GM19239 (cell line): Measurements from ENCODE around the gene TTC23L.
"Not testable (repeated sequence)": the region's sequence is repeated elsewhere in the genome, so short reads cannot be mapped to it uniquely, and the experiment has no call there.

ENCODE experiments used
- DNase-seq: peaks from one replicate; pipeline ENCODE4 v3.0.0; 2011; ENCODE audit warnings: low spot score; ENCODE audit not compliant: insufficient read length
- FAIRE-seq: peaks from 2 replicates; lab custom pipeline; 2011; peaks lifted over from hg19 to GRCh38; lab: Jason Lieb, UNC

The TTC23L gene

DNA sequence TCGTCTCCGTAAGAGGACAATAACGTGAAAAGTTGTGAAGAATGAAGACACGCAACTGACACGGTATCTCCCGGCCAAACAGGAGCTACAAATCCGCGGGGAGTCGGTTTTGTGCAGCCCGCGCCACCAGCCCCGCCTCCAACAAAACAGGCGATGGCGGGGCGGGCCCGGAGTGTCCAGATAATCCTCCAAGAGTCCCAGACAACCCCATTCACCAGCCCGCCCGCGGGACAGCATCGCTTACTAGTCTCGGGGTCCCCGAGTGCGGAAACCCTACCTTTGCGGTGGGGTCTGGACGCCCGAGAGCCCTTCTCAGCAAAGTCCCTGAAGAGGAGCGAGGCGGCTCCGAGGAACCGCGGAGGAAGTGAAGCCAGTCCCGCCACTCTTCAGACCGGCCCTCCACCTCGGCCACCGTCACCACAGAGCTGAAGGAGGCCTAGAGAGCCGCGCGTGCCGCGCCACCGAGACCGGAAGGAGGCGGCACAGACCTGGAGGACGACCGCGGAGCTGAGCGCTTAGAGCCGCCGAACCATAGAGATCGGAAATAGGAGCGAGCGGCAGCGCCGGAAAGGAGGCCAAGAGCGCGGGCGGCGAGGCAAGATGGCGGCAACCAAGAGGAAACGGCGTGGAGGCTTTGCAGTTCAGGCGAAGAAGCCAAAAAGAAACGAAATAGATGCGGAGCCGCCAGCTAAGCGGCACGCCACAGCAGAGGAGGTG is 76.3 kb downstream of the TTC23L start, which contains the start of the genes BRIX1 and RAD1:
Gene BRIX1 (plus strand): TSS at position 573 of the 717 bp plus-strand sequence. CDS start 28 bp downstream, at position 601.
Gene RAD1 (minus strand): TSS at position 366 of the 717 bp plus-strand sequence. CDS start 612 bp downstream, outside the sequence.
- peak; percentile 94 for FAIRE-seq
- DNase-seq = peak; percentile 72

DNA sequence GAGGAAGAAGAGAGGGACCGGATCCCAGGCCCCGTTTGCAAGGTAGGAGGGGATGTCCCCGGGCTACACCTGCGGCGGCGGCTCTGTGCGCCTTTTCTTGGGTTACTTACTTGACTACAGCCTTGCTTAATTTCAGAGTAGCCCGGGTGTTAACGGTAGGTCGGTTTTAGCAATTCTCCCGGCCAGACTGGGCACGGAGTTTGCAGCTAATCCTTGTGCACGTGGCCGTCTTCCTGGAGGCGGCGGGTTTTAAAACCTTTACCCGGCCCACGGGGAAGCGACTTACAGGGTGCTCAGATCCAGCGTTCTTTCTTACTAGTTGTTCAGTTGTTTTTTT is 76.9 kb downstream of the TTC23L start:
- DNase-seq (no peak), FAIRE-seq (no peak)

DNA sequence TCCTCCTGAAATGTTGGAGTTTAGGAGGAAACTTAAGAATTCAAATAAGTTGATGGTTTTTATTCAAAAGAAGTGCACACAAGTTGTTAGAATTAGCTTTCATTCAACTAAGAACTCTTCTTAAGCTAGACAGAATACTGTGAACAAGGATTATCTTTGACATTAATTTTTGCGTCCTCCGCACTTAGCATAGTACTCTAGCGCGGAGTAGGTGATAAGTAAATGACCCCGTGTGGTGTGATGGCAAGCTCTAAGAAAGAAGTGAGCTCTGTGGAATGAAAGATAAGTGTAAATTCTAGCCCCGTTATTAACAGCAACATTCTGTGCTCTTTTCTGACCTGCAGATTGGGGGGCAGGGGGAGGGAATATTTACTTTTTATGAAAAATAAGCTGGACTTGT is 77.6 kb downstream of the TTC23L start:
- DNase-seq = no peak
- no peak for FAIRE-seq

DNA sequence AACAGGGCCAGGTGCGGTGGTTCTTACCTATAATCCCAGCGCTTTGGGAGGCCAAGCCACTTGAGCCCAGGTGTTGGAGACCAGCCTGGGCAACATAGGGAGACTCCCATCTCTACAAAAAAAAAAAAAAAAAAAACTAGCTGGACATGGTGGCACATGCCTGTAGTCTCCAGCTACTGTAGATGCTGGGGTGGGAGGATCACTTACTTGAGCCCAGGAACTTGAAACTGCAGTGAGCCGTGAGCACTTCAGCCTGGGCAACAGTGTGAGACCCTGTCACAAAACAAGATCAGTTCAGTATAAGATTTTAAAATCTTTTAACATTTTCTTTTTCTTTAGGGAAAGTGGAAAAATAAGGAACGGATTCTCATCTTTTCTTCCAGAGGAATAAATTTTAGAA is 79.1 kb downstream of the TTC23L start:
- no peak for FAIRE-seq
- DNase-seq = no peak

DNA sequence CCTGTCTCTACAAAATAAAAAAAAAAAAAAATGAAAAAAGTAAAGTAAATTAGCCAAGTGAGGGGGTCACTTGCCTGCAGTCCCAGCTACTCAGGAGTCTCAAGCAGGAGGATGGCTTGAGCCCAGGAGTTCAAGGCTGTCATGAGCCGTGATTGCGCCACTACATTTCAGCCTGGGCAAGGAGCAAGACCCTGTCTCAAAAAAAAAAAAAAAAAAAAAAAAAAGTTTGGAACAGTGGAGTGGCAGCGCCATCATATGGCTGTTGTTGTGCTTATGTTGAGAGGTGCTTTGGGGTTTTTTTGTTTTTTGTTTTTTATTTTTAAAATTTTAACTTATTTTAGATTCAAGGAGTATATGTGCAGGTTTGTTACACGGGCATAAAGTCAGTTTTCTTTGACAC is 80.1 kb downstream of the TTC23L start:
- no peak for DNase-seq
- FAIRE-seq = no peak

DNA sequence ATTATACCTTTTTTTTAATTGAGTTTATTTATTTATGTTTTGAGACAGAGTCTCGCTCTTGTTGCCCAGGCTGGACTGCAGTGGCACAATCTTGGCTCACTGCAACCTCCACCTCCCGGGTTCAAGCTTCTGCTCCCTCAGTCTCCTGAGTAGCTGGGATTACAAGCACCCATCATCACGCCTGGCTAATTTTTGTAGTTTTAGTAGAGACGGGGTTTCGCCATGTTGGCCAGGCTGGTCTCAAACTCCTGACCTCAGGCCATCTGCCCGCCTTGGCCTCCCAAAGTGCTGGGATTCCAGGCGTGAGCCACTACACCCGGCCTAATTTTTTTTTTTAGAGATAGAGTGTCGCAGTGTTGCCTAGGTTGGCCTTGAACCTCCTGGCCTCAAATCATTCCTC is 84.3 kb downstream of the TTC23L start:
- FAIRE-seq = not testable (repeated sequence)

DNA sequence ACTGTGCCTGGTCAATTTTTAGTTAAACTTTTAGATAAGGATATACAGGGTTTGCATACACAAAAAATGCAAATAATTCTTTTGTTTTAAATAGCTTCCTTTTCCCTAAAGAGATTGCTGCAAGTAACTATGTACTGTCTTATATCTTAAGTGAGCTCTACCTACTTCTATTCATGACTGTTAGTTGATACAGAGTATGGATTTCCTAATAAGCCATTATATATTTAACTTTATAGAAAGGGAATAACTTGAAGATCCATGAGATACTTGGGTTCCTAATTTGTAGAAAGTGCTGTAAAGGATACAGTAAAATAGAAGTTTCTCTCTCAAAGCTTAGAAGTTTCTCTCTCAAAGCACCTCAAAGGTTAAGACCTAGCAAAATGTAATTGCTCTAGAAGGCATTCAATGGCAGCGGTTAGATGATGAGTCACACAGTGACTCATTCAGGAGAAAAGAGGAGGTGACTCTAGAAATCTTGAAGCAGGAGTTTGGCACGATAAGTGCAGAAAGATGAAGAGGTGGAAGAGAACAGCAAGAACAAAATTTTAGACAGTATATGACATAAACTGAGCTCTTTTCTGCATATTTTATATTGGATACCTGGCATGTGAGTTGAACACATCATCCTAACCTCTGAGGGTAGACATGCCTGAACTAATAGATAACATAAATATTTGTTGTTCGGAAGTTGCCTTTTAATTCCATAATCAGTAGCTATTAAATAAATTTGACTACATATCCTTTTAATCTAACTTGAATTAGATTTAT is 84.9 kb downstream of the TTC23L start:
- FAIRE-seq (no peak), DNase-seq (no peak)

More for the DNA sequence above, 84.3 kb downstream of the TTC23L start:
- DNase-seq = not testable (repeated sequence)

DNA sequence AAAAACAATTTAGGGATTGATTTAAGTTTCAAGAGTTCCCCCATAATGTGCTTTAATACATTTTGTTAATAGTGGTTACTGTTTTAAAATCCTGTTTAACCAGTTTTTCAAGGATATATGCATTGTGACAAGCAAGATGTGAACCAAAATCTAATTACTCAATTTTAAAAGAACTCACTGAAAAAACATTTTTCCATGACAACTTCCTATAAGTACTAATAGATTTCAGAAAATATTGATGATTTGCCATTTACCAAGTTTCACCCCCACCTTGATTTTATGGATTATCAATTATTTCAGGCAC is 85.5 kb downstream of the TTC23L start:
- DNase-seq (no peak), FAIRE-seq (no peak)

DNA sequence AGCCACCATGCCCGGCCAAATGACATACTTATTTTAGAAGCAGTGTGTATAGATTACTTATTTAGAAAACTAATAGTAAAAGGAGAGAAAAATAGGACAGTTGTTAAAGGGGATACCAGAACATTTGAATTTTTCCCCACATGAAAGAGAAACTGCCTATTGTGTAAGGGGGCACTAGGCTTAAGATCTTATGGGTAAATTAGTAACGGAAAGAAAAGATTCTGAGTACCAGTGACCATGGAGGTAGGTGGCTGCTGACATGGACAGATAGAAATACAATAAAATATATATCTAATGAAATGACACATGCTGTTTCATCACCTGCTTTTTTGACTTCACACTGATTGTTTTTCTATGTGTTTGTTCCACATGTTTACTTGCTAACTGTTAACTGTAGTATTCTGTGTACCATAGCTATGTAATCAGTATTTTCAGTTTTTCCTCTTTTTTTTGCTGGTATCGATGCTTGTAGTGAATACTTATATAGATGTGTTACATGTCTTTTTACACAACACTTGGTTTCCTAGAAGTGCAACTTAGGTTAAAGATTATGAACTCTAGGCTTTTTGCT is 87.4 kb downstream of the TTC23L start:
- DNase-seq (no peak), FAIRE-seq (no peak)

DNA sequence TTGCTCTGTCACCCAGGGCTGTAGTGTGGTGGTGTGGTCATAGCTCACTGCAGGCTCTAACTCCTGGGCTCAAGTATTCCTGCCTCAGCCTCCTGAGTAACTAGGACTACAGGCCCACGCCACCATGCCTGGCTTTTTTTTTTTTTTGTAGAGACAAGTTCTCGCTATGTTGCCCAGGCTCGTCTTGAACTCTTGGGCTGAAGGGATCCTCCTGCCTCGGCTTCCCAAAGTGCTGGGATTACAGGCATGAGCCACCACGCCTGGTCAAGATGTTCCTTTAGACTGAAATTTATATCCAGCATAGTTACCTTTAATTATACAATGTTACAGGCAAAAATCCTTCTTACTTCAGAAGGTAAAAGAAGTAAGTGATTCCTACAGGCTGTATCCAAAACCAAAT is 88.8 kb downstream of the TTC23L start:
- no peak for FAIRE-seq
- DNase-seq = no peak

DNA sequence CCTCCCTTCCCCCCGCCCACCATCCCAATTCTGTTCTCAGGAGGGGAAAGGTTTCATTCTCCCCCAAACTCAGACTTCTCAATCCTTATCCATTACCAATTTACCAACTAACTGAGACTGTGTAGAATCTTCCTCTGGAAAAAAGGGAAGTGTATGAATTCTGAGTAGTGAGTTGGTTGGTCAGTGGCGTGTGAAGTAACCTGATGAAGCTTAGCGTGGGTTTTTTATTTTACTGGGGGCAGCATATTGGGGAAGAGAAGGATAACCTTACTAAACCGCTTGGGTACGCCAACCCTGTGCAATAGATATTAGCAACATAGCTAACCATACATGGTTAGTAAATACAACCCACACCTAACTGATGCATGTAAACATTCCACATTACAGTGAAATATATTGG is 89.3 kb downstream of the TTC23L start:
- no peak for FAIRE-seq
- DNase-seq = no peak

DNA sequence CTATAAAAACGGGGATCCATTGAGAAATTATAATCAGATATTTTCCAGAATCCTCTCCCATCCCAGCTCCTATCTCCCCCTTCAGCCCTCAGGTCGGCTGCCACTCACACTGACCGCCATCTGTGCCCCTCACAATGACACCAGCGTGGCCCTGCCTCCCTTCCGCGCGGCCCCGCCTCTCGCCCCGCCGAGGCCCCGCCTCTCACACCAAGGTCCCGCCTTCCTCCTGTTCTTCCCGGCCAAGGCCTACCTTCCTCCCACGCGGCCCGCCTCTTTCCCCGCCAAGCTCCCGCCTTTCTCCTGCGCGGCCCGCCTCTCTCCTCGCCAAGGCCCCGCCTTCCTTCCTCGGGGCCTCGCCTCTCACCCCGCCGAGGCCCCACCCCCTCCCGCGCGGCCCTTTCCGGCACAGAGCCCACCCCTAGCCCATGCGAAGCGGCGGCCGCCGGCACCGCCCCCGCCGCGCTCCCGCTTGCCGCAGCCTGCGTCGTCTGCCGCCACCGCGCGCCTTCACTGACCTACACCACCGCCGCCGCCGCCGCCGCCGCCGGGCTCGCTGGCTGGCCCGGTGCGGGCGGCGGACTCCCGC is 90.3 kb downstream of the TTC23L start, which contains the start of gene DNAJC21:
Gene DNAJC21 (plus strand): TSS at position 426 of the 586 bp plus-strand sequence. CDS start 261 bp downstream, outside the sequence.
- FAIRE-seq = peak; percentile 92
- peak; percentile 95 for DNase-seq

DNA sequence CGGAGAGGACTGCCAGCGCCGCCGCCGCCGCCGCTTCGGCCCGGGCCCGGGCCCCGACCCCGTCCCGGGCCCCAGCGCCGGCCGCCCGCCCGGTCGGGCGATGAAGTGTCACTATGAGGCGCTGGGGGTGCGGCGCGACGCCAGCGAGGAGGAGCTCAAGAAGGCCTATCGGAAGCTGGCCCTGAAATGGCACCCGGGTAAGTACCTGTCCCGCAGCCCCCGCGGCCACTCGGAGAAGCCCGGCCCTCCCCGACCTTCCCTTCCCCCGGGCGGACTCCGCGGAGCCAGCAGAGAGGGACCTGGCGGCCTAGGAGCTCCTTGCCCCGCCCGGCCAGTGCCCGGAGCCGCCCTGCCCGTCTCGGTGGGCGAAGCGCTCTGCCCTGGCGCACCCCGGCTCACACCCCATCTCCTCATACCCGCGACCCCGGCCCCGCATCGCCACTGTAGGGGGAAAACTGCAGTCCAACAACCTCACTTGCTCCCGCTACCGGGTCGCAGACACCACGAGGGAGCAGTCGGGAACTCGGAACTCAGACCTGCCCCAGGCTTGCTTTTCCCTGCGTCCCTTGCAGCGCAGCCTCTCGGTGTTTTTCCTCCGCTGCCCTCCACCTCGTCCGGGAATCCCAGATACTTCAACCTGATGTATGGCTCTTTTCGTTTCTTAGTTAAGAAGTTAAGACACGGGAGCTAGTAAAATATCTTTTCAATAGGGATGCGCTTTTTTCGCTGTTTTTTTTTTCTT is 90.9 kb downstream of the TTC23L start:
- DNase-seq (peak; percentile 81), FAIRE-seq (peak; percentile 62)

DNA sequence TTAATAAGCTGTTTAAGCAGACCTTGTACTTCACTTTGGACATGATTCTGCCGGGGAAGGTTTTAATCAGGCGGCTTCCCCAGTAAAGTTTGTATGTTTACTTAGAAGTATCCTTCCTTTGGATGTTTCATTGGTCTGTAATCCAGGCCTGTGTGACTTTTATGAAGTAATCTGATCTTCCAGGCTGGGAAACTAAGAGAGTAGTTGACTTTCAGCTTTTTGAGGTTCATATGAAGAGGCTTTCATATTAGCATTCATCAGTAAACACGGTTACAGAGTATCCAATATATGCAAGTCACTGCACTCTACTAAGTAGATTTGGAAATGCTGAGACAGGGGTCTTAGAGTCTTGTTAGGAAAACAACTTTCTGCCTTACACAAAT is 91.5 kb downstream of the TTC23L start:
- DNase-seq = no peak
- FAIRE-seq = no peak

DNA sequence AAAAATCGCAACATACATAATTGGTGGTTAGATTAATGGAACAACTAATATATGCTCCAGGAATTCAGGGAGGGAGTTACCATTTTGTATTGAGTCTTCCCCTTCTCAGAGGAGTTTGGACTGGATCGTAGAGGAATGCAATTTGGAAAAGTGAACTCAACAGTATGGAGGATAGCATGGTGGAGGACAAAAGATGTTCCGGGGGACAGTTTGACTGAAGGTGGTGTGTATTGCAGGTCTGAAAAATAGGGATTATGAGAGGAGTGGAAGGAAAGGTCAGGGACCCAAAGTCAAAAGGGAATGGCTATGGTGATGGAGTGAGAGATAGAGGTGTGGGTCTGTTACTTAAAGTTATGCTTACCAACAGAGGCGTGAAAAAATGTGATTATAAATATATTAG is 91.9 kb downstream of the TTC23L start:
- DNase-seq = no peak
- FAIRE-seq = no peak

DNA sequence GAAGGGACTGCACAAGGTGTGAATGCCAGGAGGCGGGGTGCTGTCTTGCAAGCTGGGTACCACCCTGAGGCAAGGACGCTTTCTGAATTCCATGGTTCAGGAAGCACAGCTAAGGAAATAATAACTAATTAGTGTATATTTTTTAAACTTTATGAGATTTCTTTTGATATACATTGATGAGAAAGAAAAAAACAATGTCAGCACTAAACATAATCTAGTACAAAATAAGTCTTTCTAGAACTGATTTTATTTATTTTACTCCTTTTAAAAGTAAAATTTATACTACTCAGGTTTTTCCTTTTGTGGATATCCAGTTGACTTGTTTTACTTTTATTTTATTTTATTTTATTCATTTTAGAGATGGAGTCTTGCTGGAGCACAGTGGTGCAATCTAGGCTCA is 94.0 kb downstream of the TTC23L start:
- DNase-seq = no peak
- FAIRE-seq = no peak

DNA sequence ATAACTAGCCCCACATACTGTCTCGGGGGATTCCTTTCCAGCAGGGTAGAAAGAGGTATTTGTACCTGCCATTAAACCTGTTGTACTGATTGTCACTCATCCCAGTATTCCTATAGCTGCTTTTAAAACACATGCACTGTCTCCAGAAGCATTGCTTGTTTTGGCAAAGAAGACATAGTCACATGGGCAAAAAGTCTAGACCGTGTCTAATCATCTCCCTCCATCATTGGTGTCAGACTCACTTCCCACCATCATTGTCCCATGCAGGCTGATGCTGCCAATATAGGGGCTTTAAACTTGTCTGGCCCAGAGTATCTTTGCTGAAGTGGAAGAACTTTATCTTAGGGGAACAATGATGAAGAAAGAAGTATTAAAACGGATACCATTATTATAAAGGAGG is 103.0 kb downstream of the TTC23L start:
- FAIRE-seq (no peak), DNase-seq (no peak)

DNA sequence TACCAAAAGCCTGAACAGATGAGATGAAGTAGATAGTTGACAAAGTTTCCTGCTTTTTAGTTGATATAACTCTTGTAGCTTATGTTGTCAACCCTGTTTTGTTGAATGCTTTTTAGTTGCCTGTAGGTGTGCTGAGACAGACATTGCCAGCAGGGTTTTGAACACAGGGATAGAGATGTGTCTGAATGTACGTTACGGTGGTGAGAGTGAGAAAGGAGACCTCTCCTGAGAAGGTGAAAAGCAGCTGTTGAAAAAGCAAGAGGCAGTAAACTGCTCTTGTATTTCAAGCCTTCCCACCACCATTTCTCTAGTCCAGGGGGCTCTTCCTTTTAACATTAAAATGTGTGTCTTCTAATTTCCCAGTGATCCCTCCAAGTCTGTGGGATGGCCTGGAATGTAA is 105.1 kb downstream of the TTC23L start:
- DNase-seq (no peak), FAIRE-seq (no peak)

DNA sequence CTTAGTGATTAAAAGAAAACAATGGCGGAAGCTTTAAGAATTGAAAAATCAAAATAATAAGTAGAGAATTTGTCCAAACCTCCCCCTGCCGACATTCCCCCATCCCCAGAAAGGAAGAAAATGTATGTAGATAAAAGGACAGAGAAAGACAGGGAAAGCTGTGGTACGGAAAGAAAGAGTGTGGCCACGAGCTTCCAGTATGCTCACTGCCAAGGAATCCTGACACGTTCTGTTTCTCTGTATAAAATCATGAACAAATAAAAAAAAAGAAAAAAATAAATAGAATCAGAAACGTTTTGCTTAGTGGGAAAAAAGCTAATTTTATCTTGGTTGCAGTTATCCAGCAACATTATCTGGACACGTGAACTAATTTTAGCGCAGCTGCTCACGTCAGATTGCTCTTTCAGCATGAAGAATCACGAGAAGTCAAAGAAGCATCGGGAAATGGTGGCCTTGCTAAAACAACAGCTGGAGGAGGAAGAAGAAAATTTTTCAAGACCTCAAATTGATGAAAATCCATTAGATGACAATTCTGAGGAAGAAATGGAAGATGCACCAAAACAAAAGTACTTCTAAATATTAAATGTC is 105.6 kb downstream of the TTC23L start:
- DNase-seq (no peak), FAIRE-seq (no peak)
